GM12892 (cell line): ENCODE measurements around the gene OR2T5.
"Not testable (repeated sequence)": the region's sequence is repeated elsewhere in the genome, so short reads cannot be mapped to it uniquely, and the experiment has no call there.

Experiments
- POLR2A ChIP-seq: IDR thresholded peaks from 2 replicates; pipeline ENCODE4 v1.6.1; 2011; ENCODE audit warnings: low read depth, low read length, control low read depth
- POLR2AphosphoS5 ChIP-seq: IDR thresholded peaks from 2 replicates; pipeline ENCODE4 v1.6.1; 2011; ENCODE audit warnings: low read depth, low read length, control low read depth
- TAF1 ChIP-seq: IDR thresholded peaks from 2 replicates; pipeline ENCODE4 v1.6.1; 2011; ENCODE audit warnings: low read depth, mild to moderate bottlenecking, control low read depth, low read length, borderline replicate concordance

- not testable (repeated sequence) for TF ChIP-seq TAF1, POLR2AphosphoS5, POLR2A
Measured at GRCh38 chr1:248488289-248488688, at the start of gene OR2T5.
